HL-60 (cell line): ENCODE results near the gene AGAP1.

Source experiments
- DNase-seq, 2 experiments: peaks; one replicate each; pipeline ENCODE4 v3.0.0-alpha.2; 2010 to 2020; ENCODE audit warnings: low read depth in 1 of 2, low spot score in 1 of 2
- H3K27ac ChIP-seq: fragments of 250-450 bp; sonication (Bioruptor Pico); replicated peaks from 2 replicates; pipeline ENCODE4 v1.5.1; 2020; ENCODE audit warnings: mild to moderate bottlenecking, moderate library complexity
- H3K27me3 ChIP-seq: fragments of 250-450 bp; sonication (Bioruptor Pico); 2 replicates; pipeline ENCODE4 v1.5.1; 2021; ENCODE audit warnings: mild to moderate bottlenecking, moderate library complexity; ENCODE audit not compliant: insufficient read depth, poor library complexity, severe bottlenecking
- H3K4me3 ChIP-seq: replicated peaks from 2 replicates; pipeline ENCODE4 v1.5.1; 2011; ENCODE audit warnings: mild to moderate bottlenecking, control low read depth, low read length; ENCODE audit not compliant: insufficient read depth
- CTCF ChIP-seq: IDR thresholded peaks from one replicate; pipeline ENCODE4 v1.5.1; 2011; ENCODE audit warnings: low read length, control low read depth, inconsistent platforms; ENCODE audit not compliant: insufficient read depth
- GABPA ChIP-seq: IDR thresholded peaks from 2 replicates; pipeline ENCODE4 v1.6.1; 2012; ENCODE audit warnings: low read depth
- POLR2AphosphoS5 ChIP-seq: IDR thresholded peaks from 2 replicates; pipeline ENCODE4 v1.6.1; 2012; ENCODE audit warnings: low read depth
- SPI1 ChIP-seq: IDR thresholded peaks from 2 replicates; pipeline ENCODE4 v1.6.1; 2012; ENCODE audit warnings: low read depth, mild to moderate bottlenecking, borderline replicate concordance
- TF ChIP-seq, protein P1 (sequence below): IDR thresholded peaks from 2 replicates; pipeline ENCODE4 v1.6.1; 2012; ENCODE audit warnings: low read depth; ENCODE audit not compliant: insufficient replicate concordance

The AGAP1 gene

DNA sequence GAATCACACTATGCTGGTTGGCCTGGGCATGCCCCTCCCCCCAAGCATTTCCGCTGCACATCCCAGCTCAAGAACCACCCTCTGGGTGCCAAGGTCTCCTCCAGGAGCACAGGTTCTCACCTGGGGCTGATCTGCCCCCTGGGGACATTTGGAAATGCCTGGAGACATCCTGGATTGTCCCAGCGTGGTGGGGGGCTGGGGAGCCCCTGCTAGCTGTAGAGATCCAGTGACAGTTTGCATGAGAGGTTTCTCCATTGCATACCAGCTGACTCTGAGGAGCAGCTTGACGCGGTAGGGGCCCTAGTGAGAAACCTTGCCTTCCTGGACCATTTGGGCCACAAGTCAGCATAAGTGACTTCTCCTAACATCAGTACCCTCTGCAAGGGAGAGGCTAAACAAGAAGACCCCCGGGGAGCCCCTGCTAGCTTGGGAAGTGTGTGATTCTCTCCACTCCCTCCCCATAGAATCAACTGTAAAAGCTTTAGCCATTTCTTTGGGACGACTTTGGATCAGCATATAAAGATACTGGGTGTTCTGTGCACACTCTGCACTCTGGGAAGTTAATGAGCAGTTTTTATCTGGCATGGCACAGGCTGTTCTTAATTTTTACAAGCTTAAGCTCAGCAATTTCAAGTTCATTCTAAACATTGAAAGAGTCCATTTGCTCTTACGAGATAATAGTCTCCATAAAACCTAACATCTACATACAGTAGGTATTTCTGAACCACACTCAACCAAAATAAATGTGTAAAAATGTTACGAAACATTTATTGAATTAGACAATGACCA, 580.2 kb downstream of the AGAP1 start:
- H3K27me3 ChIP-seq, result no peaks in the 10 kb centered on the region
- no peak for DNase-seq
- H3K4me3 ChIP-seq, result no peak overlapping the region
- TF ChIP-seq GABPA, result no peak
- TF ChIP-seq CTCF, result no peak
- no peak for TF ChIP-seq SPI1
- TF ChIP-seq, protein P1, sequence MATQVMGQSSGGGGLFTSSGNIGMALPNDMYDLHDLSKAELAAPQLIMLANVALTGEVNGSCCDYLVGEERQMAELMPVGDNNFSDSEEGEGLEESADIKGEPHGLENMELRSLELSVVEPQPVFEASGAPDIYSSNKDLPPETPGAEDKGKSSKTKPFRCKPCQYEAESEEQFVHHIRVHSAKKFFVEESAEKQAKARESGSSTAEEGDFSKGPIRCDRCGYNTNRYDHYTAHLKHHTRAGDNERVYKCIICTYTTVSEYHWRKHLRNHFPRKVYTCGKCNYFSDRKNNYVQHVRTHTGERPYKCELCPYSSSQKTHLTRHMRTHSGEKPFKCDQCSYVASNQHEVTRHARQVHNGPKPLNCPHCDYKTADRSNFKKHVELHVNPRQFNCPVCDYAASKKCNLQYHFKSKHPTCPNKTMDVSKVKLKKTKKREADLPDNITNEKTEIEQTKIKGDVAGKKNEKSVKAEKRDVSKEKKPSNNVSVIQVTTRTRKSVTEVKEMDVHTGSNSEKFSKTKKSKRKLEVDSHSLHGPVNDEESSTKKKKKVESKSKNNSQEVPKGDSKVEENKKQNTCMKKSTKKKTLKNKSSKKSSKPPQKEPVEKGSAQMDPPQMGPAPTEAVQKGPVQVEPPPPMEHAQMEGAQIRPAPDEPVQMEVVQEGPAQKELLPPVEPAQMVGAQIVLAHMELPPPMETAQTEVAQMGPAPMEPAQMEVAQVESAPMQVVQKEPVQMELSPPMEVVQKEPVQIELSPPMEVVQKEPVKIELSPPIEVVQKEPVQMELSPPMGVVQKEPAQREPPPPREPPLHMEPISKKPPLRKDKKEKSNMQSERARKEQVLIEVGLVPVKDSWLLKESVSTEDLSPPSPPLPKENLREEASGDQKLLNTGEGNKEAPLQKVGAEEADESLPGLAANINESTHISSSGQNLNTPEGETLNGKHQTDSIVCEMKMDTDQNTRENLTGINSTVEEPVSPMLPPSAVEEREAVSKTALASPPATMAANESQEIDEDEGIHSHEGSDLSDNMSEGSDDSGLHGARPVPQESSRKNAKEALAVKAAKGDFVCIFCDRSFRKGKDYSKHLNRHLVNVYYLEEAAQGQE, result no peak
- no peak for TF ChIP-seq POLR2AphosphoS5
- H3K27ac ChIP-seq, result no peak overlapping the region

- no peak overlapping the region for H3K27ac ChIP-seq
Measured at GRCh38 chr2:236075802-236076201, 582.0 kb downstream of the AGAP1 start.

More at GRCh38 chr2:236075802-236076201, 582.0 kb downstream of the AGAP1 start:
- no peak for DNase-seq
- Histone ChIP-seq H3K4me3 (no peak overlapping the region), H3K27me3 (no peaks in the 10 kb centered on the region)
- TF ChIP-seq GABPA (no peak), SPI1 (no peak), POLR2AphosphoS5 (no peak), CTCF (no peak)
- TF ChIP-seq, protein P1, result no peak
